ENCODE results near the gene PPM1H.

Gene PPM1H, protein sequence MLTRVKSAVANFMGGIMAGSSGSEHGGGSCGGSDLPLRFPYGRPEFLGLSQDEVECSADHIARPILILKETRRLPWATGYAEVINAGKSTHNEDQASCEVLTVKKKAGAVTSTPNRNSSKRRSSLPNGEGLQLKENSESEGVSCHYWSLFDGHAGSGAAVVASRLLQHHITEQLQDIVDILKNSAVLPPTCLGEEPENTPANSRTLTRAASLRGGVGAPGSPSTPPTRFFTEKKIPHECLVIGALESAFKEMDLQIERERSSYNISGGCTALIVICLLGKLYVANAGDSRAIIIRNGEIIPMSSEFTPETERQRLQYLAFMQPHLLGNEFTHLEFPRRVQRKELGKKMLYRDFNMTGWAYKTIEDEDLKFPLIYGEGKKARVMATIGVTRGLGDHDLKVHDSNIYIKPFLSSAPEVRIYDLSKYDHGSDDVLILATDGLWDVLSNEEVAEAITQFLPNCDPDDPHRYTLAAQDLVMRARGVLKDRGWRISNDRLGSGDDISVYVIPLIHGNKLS

DNA sequence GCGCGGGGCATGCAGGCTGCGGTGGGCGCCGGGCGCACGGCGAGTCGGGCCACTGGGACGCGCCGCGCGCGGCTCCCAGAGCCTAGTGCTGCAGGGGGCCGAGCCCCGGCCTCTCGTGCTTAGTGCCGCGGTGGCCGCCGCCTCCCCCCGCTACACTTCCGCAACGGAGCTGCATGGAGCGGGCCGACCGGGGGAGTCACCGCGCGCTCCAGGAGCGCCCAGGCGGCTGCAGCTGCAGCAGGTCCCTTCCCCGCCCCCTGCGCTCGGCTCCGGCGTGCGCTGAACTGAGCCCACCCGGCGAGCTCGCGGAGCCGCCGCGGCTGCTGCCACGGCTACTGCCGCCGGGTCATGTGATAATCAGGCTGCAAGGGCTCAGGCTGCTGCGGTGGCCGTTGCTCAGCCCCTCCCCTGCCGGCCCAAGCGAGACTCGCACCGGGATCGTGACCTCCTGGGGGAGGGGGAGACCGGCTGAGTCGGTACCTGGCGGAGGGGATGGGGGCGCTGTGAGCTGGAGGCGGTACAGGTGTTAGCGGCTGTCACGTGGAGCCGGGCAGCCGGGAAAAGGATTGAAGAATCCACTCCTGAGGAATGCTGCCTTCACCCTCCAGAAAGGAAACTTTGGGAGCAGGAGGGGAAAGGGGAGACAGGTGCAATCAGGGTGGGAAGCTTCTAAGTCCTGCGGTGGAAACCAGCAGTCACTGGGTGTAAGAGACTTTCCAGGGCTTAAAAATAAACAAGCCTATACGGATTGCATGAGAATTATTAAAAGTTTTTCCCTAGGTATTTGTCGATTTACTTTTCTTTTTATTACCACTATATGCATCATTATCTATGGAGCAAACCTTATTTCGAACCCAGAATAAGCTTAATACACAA is at the start of gene PPM1H:
PPM1H (minus strand) TSS at position 352 of the 876 bp plus-strand sequence. CDS start 414 bp downstream, outside the sequence.
- H3K27ac ChIP-seq (ENCODE audit: low read depth, low read length) = no peak within 1 kb of the TSS
- H3K27me3 ChIP-seq (ENCODE audit: control insufficient read depth in 1 of 2, insufficient read depth in 2 of 2, low read length in 2 of 2) = peaks cover 5 to 9% of the 10 kb centered on the region in 2 donors
- H3K36me3 ChIP-seq (ENCODE audit: insufficient read depth, low read length) = no peaks in the 10 kb centered on the region
- peak within 1 kb of the TSS; percentile 60 to 83 for H3K4me3 ChIP-seq (ENCODE audit: low read depth in 1 of 2, low read length in 2 of 2)
- H3K9ac ChIP-seq (ENCODE audit: low read length) = no peak within 1 kb of the TSS
- no peaks in the 10 kb centered on the region for H3K9me3 ChIP-seq (ENCODE audit: low read length)
- peaks cover 9% of the 10 kb centered on the region for H3K4me1 ChIP-seq (ENCODE audit: insufficient read depth, low read length)

DNA sequence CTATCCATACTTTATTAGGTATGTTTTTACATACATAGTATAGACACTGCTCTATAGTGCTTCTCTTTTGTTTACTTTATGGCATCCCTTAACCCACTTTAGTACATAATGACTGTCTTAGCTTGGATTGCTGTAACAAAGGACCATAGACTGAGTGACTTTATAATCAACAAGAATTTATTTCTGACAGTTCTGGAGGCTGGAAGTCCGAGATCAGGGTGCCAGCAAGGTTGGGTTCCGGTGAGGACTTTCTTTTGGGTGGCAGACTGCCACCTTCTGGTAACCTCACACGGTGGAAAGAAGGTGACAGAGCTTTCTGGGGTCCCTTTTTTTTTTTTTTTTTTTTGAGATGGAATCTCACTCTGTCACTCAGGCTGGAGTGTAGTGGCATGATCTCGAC is 48.6 kb upstream of the PPM1H start:
- H3K9ac ChIP-seq (ENCODE audit: low read length) = no peak overlapping the region
- H3K9me3 ChIP-seq (ENCODE audit: low read length) = no peaks in the 10 kb centered on the region
- H3K4me1 ChIP-seq (ENCODE audit: insufficient read depth, low read length) = no peaks in the 10 kb centered on the region
- H3K4me3 ChIP-seq (ENCODE audit: low read depth in 1 of 2, low read length in 2 of 2) = no peak overlapping the region
- H3K36me3 ChIP-seq (ENCODE audit: insufficient read depth, low read length) = no peaks in the 10 kb centered on the region
- H3K27me3 ChIP-seq (ENCODE audit: control insufficient read depth in 1 of 2, insufficient read depth in 2 of 2, low read length in 2 of 2) = no peaks in the 10 kb centered on the region
- no peak overlapping the region for H3K27ac ChIP-seq (ENCODE audit: low read depth, low read length)

DNA sequence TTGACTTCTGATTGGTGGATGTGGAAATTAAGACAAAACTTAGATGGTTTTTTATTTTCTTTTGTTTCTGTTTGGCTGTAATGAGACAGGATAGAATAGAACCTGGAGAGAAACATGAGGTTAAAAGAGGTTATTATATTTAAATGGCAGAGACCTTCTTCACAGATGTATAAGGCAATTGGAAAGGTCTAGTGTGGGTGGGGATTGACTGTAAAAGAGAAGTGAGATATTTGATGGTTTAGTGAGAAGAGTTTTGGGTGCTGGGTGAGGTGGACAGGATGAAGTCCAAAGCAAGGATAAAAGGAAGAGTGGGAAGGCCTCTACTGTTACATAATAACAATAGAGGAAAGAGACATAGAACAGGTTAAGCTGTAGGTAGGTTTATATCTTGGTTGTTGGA is 43.8 kb upstream of the PPM1H start:
- H3K27ac ChIP-seq (ENCODE audit: low read depth, low read length) = no peak overlapping the region
- H3K27me3 ChIP-seq (ENCODE audit: control insufficient read depth in 1 of 2, insufficient read depth in 2 of 2, low read length in 2 of 2) = no peaks in the 10 kb centered on the region
- no peaks in the 10 kb centered on the region for H3K4me1 ChIP-seq (ENCODE audit: insufficient read depth, low read length)
- no peaks in the 10 kb centered on the region for H3K9me3 ChIP-seq (ENCODE audit: low read length)
- H3K36me3 ChIP-seq (ENCODE audit: insufficient read depth, low read length) = no peaks in the 10 kb centered on the region
- H3K9ac ChIP-seq (ENCODE audit: low read length) = no peak overlapping the region
- no peak overlapping the region for H3K4me3 ChIP-seq (ENCODE audit: low read depth in 1 of 2, low read length in 2 of 2)

DNA sequence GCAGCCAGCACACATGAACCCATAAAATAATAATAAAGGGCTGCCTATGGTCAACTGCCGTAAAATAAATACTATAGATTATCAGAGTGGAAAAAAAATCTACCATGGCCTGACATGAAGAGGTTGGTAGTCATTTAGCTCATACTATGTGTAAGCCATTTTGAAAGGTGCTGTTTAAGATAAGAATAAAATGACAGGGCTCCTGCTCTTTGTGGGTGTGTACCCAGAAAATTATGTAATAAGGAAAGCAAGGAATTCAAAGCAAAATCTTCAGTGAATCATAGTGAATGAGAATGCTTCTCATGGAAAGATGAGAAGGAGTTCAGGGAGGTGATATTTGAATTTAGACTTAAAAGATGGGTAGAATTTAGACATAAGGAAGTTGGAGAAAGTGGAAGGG is 42.9 kb upstream of the PPM1H start:
- Histone ChIP-seq H3K27me3 (ENCODE audit: control insufficient read depth in 1 of 2, insufficient read depth in 2 of 2, low read length in 2 of 2) (no peaks in the 10 kb centered on the region), H3K9ac (ENCODE audit: low read length) (no peak overlapping the region), H3K36me3 (ENCODE audit: insufficient read depth, low read length) (no peaks in the 10 kb centered on the region), H3K27ac (ENCODE audit: low read depth, low read length) (no peak overlapping the region), H3K9me3 (ENCODE audit: low read length) (no peaks in the 10 kb centered on the region), H3K4me3 (ENCODE audit: low read depth in 1 of 2, low read length in 2 of 2) (no peak overlapping the region), H3K4me1 (ENCODE audit: insufficient read depth, low read length) (no peaks in the 10 kb centered on the region)

DNA sequence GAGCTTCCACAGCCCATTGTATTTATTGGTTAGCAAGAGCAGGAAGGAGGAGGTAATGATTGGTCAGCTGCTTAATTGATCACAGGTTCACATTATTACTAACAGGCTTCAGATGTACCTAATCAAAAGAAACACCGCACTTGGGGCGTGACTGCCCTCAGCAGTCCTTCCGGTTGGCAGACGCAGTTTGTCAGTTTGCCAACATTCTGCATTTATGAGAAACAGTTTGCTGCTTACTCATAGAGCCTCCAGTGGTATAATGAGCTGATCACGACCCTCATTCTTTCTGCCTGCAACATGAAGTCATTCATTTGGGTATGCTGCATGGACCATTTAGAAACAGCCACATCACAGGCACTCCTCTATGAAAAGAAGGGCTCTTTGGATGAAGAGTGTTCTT is 42.5 kb upstream of the PPM1H start:
- H3K9me3 ChIP-seq (ENCODE audit: low read length) = no peaks in the 10 kb centered on the region
- no peaks in the 10 kb centered on the region for H3K27me3 ChIP-seq (ENCODE audit: control insufficient read depth in 1 of 2, insufficient read depth in 2 of 2, low read length in 2 of 2)
- H3K36me3 ChIP-seq (ENCODE audit: insufficient read depth, low read length) = no peaks in the 10 kb centered on the region
- H3K4me3 ChIP-seq (ENCODE audit: low read depth in 1 of 2, low read length in 2 of 2) = no peak overlapping the region
- no peaks in the 10 kb centered on the region for H3K4me1 ChIP-seq (ENCODE audit: insufficient read depth, low read length)
- no peak overlapping the region for H3K27ac ChIP-seq (ENCODE audit: low read depth, low read length)
- H3K9ac ChIP-seq (ENCODE audit: low read length) = no peak overlapping the region

DNA sequence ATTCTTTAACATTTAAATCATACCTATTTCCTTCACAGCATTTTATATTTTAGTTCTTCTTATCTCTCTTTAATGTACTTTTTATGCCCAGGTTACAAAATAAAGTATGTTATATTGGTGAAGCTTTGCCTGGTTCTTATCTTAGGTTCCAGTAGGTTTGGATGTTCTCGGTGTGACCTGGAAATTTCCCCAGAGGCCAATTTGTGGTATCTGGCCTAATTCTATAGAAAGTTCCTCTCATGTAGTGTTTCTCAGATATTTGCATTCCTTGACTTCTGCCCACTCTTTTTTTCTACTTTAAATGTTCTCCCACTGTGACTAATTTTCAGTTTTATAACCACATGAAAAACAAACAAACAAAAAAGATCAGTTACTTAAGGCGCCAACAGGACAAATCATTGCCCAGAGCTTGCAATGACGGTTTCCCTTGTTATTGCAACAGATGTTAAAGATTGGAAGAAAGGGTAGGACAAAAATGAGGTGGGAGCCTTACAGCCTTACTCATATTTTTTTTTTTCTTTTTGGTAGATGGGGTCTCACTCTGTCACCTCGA is 41.2 kb upstream of the PPM1H start:
- Histone ChIP-seq H3K27me3 (ENCODE audit: control insufficient read depth in 1 of 2, insufficient read depth in 2 of 2, low read length in 2 of 2) (no peaks in the 10 kb centered on the region), H3K4me3 (ENCODE audit: low read depth in 1 of 2, low read length in 2 of 2) (no peak overlapping the region), H3K36me3 (ENCODE audit: insufficient read depth, low read length) (no peaks in the 10 kb centered on the region), H3K4me1 (ENCODE audit: insufficient read depth, low read length) (no peaks in the 10 kb centered on the region), H3K27ac (ENCODE audit: low read depth, low read length) (no peak overlapping the region), H3K9ac (ENCODE audit: low read length) (no peak overlapping the region), H3K9me3 (ENCODE audit: low read length) (no peaks in the 10 kb centered on the region)

DNA sequence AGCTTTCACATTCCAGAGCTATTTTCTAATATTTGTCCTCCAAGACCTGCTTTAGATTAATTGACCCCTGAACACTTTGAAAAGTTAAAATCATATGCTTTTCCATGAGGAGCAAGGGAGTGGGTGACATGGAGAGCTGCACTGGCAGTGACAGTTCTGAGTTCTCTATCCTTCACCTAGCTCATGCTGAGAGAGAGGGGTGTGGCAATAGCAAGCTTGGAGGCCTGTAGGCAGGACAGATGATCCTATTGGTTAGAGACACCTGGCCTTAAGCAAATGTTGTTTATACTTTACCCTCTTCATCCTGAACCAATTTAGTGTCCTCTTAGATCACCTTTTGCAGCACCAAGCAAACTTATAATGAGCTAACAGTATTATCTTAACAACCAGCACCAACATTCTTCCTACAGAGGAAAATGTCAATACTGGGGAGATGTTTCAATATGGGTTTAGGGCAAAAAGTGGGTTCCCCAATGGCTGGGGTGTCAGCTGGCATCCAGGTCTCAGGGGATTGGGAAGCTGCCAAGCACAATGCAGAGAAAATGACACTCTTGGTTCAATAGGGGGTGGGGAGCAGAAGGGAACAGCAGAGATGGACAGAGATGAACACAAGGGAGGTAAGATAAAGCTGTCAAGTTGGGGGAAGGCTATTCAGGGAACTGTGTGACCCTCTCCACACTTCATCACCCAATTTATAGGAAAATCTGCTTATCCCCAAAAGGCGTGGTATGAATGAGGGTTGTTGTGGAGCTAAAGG is 37.0 kb upstream of the PPM1H start:
- Histone ChIP-seq H3K9me3 (ENCODE audit: low read length) (no peaks in the 10 kb centered on the region), H3K27me3 (ENCODE audit: control insufficient read depth in 1 of 2, insufficient read depth in 2 of 2, low read length in 2 of 2) (no peaks in the 10 kb centered on the region), H3K4me1 (ENCODE audit: insufficient read depth, low read length) (no peaks in the 10 kb centered on the region), H3K27ac (ENCODE audit: low read depth, low read length) (no peak overlapping the region), H3K4me3 (ENCODE audit: low read depth in 1 of 2, low read length in 2 of 2) (no peak overlapping the region), H3K36me3 (ENCODE audit: insufficient read depth, low read length) (no peaks in the 10 kb centered on the region), H3K9ac (ENCODE audit: low read length) (no peak overlapping the region)

DNA sequence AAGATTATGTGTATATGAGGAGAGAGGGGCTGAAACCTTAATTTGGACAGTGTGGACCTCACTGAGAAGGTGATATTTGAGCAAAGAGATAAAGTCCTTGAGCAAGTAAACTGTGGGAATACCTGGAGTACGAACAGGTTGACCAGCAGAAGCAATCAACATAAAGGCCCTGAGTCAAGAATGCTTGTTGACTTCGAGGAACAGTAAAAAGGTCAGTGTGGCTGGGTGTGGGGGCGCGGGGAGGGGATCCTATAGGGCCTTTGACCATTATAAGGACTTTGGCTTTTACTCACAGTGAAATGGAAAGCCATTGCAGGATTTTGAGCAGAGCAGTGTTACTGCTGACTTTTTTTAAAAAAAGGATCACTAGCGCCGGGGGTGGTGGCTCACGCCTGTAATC is 34.7 kb upstream of the PPM1H start:
- H3K9ac ChIP-seq (ENCODE audit: low read length) = no peak overlapping the region
- no peaks in the 10 kb centered on the region for H3K9me3 ChIP-seq (ENCODE audit: low read length)
- H3K27me3 ChIP-seq (ENCODE audit: control insufficient read depth in 1 of 2, insufficient read depth in 2 of 2, low read length in 2 of 2) = no peaks in the 10 kb centered on the region
- no peak overlapping the region for H3K27ac ChIP-seq (ENCODE audit: low read depth, low read length)
- no peaks in the 10 kb centered on the region for H3K4me1 ChIP-seq (ENCODE audit: insufficient read depth, low read length)
- no peaks in the 10 kb centered on the region for H3K36me3 ChIP-seq (ENCODE audit: insufficient read depth, low read length)
- H3K4me3 ChIP-seq (ENCODE audit: low read depth in 1 of 2, low read length in 2 of 2) = no peak overlapping the region

DNA sequence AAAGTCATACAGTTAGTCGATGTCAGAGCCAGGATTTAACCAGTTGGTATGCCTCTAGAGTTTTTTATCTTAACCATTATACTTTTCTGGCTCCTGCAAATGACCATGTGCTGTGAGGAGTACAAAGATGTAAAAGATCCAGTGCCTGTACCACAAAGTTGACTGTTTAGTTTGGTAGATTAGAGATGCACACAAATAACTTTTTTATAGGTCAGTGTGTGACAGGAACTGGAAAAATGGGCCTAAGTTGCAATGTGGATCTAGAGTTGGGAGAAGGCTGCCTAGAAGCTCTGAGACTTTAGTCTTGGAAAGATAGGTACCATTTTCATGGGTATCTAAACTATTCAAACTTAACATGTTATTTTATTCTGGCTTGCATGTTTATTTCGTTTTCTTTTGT is 32.8 kb upstream of the PPM1H start:
- no peaks in the 10 kb centered on the region for H3K4me1 ChIP-seq (ENCODE audit: insufficient read depth, low read length)
- H3K27ac ChIP-seq (ENCODE audit: low read depth, low read length) = no peak overlapping the region
- no peak overlapping the region for H3K9ac ChIP-seq (ENCODE audit: low read length)
- H3K4me3 ChIP-seq (ENCODE audit: low read depth in 1 of 2, low read length in 2 of 2) = no peak overlapping the region
- no peaks in the 10 kb centered on the region for H3K27me3 ChIP-seq (ENCODE audit: control insufficient read depth in 1 of 2, insufficient read depth in 2 of 2, low read length in 2 of 2)
- H3K36me3 ChIP-seq (ENCODE audit: insufficient read depth, low read length) = no peaks in the 10 kb centered on the region
- H3K9me3 ChIP-seq (ENCODE audit: low read length) = no peaks in the 10 kb centered on the region

DNA sequence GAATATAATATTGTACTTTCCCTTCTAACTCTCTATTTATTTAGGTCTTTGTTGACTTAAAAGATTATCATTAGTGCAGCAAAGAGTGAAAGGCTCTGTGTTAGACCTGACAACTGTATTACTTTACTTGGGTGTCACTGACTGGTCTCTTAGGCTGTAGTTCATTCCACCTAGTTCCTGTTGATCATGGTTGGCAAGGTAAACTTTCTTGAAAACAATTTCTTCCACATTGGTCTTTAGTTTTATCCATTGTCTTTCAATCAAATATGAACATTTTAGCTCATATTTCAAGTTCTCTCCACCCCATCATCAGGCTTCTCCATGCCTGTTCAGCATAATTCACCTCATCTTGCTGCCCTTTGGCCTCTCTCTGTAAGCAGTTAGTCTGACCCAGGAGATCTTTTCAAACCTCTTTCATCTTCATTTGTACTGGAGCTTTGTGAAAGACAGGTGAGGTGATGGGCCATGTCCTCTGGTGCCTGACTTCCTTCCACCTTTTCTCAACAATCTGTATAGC is 32.1 kb upstream of the PPM1H start:
- no peaks in the 10 kb centered on the region for H3K9me3 ChIP-seq (ENCODE audit: low read length)
- H3K9ac ChIP-seq (ENCODE audit: low read length) = no peak overlapping the region
- H3K4me3 ChIP-seq (ENCODE audit: low read depth in 1 of 2, low read length in 2 of 2) = no peak overlapping the region
- H3K4me1 ChIP-seq (ENCODE audit: insufficient read depth, low read length) = no peaks in the 10 kb centered on the region
- H3K27ac ChIP-seq (ENCODE audit: low read depth, low read length) = no peak overlapping the region
- no peaks in the 10 kb centered on the region for H3K36me3 ChIP-seq (ENCODE audit: insufficient read depth, low read length)
- H3K27me3 ChIP-seq (ENCODE audit: control insufficient read depth in 1 of 2, insufficient read depth in 2 of 2, low read length in 2 of 2) = no peaks in the 10 kb centered on the region

Data from muscle layer of colon (tissue), 2 donors.